Fibroblast of skin of left biceps (primary cell): ENCODE results near the gene ADAD2.

Source experiments
- DNase-seq, 2 experiments: peaks; one replicate each; pipeline ENCODE4 v3.0.0-alpha.2; 2013; ENCODE audit warnings: low read depth in 2 of 2

ADAD2 gene

GRCh38 chr16:84245956-84246678 lies 55.2 kb downstream of the ADAD2 start:
- no peak for DNase-seq

- DNase-seq: no peak
Observed at GRCh38 chr16:84246679-84247077, 55.7 kb downstream of the ADAD2 start.
